HG02870 (cell line): ENCODE data around the gene HOXD3.

ENCODE experiments used
- ATAC-seq: cut with Tn5 transposase; IDR thresholded peaks from one replicate; pipeline ENCODE4 v1.9.1; 2021; ENCODE audit warnings: mild to moderate bottlenecking, moderate library complexity; ENCODE audit not compliant: unreplicated experiment

Gene HOXD3

DNA sequence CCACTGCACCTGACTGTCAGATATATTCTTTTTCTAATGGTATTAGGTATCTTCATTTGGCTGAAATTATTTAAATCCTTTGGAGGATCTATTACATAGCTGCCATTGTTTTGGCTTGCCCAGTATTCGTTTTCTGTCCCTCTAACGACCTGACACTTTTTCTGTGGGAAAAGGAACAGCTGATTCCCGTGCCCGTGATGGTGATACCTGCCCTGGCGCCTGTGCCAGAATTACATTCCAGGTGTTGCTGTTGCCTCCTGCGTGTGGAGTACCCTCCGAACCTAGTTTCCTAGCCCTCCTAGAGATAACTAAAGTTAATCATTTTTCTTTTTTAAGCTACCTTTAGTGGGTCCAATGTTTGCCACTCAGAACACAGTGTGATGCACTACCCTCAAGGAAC, 45.4 kb downstream of the HOXD3 start:
- no peak for ATAC-seq

DNA sequence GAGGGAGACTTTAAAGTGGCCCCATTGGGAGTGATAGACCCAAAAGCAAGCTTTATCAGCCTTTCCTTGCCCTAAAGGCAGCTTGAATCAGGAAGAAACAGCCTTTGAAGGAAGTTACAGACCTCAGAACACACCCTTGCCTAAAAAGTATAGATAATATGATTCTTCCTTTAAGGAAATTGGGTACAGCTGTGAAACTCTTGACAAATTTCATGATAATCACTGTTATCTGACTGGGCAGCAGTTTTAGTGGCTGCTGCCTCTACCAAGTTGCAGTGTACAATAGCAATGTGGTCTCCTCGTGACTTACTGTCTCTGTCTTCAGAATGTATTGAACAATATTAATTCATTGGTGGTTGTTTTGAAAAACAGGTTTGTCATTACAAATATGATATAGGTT, 48.0 kb downstream of the HOXD3 start:
- no peak for ATAC-seq

DNA sequence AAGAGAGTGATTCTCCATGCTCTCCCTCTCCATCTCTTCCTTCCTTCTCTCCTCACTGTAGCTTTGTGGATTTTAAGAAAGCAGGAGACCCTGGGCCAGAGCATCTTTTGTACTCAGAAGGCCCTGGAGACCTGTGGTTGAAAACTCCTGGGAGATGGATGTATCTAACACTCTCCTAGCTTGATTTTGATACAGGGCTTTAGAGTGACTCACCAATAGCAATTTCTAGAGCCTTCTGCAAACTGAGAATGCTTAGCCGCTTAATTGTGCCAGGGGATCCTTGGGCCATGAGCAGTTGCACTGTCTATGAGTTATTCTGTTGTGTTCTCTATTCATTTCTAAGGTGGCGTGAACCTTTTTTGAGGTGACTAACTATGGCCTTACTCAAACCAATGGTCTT, 49.0 kb downstream of the HOXD3 start:
- no peak for ATAC-seq

DNA sequence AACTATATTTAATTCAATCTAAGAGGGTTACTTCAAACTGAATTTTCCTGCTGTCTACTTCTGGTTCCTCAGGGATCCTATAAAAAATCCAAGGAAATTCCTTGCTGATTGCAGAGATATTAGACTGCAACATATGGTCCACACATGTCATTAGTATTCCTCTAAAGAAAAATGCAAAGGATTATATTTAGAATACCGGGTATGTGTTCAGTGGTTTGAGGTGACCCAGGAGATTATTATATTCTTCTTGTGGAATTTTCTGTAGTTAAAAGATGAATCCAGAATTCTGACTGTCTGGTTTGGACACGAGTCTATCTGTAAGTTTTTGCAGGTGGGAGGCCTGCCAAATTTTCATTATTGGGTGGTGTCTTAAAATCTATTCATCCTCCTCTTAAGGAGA, 49.6 kb downstream of the HOXD3 start:
- ATAC-seq = no peak

DNA sequence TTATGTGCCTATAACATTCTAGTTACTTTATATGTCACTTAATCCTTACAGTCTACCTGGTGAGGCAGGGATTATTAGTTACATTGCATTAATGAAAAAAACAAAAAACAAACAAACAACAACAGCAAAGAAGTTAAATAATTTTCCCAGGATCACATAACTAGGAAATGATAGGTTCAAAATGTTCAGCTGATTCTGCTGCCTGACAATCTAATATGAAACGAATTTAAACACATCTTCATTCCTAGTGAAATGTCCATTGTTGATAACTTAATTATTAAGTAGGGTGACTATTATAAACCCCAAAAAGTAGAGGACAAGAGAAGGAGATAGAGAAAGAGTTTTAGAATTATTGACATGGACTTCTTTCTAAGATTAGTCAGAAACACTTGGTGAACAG, 54.0 kb downstream of the HOXD3 start:
- no peak for ATAC-seq

DNA sequence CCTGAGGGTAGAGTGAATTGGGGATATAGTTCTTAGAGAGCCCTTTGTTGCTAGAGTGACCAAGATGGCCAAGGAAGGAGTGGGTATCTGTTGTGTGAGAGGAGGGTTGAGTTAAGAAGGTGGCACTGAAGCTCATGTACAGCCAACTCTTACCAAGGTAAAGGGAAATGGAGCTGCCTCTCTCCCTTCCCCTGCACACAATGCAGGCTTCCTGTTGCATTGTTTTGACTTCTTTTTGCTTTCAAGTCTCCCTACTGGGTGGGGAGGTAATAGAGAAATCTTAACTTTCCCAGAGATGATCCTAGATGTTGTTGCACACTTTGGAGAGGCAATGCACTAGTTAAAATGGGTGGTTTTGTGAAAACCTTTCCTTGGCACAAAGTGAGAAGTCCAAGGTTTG, 55.2 kb downstream of the HOXD3 start:
- no peak for ATAC-seq

DNA sequence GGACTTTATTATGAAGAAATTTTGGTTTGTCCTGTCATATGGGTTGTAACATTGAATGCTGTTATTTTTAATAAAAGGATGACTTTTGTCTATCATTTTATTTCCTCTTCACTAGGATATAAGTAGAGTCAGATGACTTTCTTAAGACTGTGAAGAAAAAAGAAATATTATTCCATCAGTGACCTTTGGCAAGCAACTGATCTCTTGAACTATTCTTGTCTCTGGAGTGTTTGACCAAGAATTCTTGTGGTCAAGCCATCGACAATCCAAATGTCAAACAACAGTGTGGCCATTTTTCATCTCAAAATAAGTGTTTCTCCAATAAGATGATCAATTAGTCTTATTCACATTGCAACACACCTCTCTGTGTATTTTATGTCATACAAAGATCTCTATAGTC, 56.3 kb downstream of the HOXD3 start:
- no peak for ATAC-seq
